ENCODE results near the gene SGCA.

SGCA gene

DNA sequence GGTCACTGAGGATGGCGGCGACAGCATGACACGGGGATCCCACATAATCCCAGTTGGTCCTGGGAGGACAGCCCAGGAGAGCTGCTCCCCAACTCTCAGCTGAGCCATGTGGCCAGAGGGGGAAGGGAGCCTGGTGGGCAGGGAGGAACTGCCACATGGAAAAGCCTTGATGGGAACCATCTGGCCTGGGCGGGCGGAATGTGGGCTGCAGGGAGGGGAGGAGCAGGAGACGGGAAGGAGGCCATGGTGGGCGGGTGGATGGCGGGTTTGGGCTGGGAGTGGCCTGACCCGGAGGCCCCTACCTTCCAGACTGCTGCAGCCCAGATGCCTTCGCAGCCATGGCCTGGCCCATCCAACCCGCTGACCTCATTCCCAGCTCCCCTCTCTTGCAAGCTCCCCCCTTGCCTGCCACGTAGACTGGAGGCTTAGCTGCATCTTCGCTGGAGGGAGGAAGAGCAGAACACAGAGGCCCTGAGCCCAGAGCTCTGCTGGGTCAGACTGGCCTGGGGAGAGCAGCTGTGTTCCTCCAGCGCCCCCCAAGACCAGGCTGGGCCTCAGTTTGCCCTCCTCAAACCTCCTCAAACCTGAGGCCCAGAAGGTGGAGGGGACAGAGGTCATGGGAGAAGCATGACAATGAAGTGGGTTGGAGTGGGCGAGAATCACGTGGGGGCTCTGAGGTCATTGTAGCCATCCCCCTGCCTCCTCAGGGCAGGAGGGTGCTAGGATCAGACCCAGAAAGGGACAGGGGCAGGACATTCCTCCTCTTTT lies 43.9 kb downstream of the SGCA start:
- H3K27ac ChIP-seq: no peak overlapping the region
- TF ChIP-seq, protein P1, sequence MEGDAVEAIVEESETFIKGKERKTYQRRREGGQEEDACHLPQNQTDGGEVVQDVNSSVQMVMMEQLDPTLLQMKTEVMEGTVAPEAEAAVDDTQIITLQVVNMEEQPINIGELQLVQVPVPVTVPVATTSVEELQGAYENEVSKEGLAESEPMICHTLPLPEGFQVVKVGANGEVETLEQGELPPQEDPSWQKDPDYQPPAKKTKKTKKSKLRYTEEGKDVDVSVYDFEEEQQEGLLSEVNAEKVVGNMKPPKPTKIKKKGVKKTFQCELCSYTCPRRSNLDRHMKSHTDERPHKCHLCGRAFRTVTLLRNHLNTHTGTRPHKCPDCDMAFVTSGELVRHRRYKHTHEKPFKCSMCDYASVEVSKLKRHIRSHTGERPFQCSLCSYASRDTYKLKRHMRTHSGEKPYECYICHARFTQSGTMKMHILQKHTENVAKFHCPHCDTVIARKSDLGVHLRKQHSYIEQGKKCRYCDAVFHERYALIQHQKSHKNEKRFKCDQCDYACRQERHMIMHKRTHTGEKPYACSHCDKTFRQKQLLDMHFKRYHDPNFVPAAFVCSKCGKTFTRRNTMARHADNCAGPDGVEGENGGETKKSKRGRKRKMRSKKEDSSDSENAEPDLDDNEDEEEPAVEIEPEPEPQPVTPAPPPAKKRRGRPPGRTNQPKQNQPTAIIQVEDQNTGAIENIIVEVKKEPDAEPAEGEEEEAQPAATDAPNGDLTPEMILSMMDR (IDR thresholded peaks at IDR 0.05): no peak
- TF ChIP-seq ZFX (IDR thresholded peaks at IDR 0.05; ENCODE audit: borderline replicate concordance): no peak

DNA sequence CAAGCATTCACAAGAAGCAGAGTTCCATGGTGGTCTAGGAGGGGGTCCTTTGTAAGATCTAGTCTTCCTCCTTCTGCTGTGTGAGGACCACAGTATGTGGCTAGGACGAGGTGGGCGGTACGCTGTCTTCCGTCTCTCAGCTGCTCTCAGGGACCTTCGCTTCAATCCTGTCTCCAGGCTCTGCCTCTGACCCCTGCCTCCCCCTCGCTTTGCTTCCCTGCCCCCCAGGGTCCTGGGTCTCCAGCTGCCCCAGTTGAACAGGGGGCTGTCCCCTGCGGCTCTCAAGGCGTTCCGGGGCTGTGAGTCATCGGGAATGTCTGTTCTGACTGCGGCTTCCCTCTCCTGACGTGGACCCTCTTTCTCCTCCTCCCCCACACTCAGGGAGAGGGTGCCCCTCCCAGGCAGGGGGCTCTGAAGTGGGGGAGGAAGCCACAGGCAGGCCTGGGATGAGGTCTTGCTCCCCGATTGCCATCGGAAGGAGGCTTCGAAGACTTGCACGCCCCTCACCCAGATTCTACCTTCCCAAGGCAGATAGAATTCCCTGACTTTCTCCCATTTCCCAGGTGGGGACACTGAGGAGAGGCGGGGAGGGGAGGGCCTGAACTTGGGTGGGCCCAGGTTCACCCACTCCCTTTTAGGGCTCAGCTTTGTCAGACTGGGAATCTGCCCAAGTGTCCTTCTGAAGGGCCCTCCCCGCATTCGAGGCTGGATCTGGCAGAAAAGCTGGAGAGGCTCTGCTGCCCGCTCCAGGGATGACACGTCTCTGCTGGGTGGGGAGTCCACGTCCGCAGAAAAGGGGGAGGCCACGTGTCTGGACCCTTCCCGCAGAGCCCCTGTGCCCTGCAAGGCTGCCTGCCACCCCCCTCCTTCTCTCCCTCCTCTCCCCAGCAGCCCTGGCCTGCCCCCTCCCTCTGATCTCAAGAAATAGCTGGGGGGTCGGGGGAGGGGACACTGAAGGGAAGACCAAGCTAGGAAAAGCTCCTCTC lies 44.7 kb downstream of the SGCA start:
- no peak overlapping the region for H3K27ac ChIP-seq
- TF ChIP-seq ZFX (IDR thresholded peaks at IDR 0.05; ENCODE audit: borderline replicate concordance): no peak

DNA sequence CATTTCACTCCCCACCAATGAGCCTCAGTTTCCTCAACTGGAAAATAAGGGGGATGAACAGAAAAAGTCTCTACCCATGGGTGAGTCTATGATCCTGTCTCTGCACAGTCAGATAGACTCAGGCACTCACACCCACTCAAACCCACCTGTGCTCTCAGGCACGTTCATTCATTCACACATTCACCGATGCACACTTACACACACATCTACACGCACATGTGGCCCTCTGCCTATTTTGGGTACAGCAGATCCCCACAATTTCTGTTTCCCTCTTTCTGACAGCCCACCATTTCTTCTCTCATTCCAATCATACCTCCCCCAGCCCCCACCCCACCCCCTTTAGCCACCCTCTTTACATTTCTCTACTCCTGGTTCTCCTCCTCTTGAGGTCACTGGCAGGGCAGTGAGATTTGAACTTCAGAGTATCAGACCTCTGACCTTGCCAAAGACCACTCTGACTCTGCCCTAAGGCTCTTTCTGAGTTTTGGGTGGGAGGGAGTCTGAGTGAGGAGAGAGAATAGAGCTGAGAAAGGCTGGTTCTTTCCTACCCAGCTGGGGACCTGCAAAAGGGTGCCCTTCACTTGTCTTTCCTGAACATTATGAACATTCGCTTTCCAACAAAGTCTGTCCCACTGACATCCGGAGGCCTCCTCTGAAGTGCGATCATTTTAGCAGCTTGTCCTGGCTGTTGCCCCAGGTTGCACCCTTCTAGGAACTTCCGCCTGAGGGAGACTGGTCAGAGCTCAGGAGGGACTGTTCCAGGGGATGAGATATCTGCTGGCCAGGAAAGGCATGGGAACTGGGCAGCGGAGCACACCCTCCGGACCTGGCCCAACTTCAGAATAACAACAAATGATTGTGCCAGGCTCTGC lies 45.7 kb downstream of the SGCA start:
- no peak overlapping the region for H3K27ac ChIP-seq
- TF ChIP-seq ZFX (IDR thresholded peaks at IDR 0.05; ENCODE audit: borderline replicate concordance): no peak
- TF ChIP-seq, protein P1 (IDR thresholded peaks at IDR 0.05): no peak

DNA sequence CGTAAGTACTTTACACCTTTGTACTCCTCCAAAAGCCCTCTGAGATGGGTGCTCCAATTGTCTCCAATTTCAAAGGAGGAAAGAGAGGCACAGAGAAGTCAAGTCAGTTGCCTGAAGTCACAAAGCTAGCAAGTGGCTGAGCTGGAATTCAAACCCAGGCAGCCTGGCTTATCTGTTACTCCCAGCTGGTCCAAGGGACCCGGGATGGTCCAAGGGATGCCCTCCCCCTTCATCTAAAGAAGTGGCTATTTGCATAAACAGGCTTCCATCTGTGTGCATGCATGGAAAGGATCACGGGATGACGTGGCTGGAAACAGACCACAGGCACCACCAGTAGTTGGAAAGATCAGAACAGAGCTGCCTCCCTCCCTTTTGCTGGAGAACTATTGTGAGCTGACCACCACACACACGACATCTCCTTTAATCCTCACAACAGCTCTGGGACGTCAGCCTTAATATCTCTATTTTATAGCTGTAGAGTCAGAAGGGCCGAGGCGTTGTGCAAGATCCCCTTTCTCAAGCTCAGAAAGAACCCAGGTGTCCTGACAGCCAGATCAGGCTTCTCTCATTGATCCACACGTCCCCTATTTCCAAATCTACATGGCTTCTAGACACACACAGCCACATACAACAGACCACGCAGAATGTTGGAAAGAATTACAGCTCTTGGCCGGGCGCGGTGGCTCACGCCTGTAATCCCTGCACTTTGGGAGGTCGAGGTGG lies 46.5 kb downstream of the SGCA start:
- TF ChIP-seq, protein P1 (IDR thresholded peaks at IDR 0.05): no peak
- TF ChIP-seq ZFX (IDR thresholded peaks at IDR 0.05; ENCODE audit: borderline replicate concordance): no peak
- no peak overlapping the region for H3K27ac ChIP-seq

DNA sequence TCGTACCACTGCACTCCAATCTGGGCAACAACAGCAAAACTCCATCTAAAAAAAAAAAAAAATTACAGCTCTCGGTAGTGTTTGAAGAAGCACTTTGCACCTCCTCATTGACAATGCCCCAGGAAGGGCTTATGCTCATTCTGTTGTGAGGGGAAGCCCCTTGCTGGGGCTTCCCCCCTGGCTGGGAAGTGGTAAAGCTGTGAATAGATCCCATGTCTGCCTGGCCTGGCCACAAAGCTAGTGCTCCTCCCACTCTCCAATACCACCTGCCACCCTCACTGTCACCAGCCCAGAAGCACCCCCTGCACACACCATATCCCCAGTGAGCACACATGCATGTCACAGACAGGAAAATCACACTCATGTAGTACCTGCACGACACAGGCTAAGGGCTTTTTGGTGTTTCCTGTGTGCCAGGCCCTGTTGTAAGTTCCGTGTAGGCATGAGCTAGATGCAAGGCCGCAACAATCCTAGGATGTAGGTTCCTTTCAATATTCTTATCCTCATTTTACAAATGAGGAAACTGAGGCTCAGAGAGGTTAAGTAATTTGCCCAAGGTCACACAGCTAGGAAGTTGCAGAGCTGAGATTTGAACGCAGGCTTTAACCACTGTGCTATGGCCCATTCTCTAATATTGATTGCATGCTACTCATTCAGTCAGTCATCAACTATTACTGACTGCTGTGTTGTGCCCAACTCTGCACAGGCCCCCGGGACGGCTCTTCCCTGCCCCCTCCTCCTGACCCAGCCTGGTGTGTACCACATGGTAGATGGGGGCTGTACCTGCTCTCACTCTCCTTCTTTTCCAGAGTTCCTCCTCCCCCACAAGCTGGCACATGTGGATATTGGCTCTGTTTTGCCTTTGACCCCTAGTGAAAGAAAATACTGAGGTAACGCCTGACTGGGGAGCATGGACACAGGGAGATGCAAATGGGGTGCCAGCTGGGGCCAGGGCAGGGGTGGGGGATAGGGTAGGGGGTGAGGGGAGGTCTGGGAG lies 47.5 kb downstream of the SGCA start:
- TF ChIP-seq, protein P1 (IDR thresholded peaks at IDR 0.05): peak; percentile 18; the same call in 1 of the 2 replicates
- no peak for TF ChIP-seq ZFX (IDR thresholded peaks at IDR 0.05; ENCODE audit: borderline replicate concordance)
- H3K27ac ChIP-seq: no peak overlapping the region

DNA sequence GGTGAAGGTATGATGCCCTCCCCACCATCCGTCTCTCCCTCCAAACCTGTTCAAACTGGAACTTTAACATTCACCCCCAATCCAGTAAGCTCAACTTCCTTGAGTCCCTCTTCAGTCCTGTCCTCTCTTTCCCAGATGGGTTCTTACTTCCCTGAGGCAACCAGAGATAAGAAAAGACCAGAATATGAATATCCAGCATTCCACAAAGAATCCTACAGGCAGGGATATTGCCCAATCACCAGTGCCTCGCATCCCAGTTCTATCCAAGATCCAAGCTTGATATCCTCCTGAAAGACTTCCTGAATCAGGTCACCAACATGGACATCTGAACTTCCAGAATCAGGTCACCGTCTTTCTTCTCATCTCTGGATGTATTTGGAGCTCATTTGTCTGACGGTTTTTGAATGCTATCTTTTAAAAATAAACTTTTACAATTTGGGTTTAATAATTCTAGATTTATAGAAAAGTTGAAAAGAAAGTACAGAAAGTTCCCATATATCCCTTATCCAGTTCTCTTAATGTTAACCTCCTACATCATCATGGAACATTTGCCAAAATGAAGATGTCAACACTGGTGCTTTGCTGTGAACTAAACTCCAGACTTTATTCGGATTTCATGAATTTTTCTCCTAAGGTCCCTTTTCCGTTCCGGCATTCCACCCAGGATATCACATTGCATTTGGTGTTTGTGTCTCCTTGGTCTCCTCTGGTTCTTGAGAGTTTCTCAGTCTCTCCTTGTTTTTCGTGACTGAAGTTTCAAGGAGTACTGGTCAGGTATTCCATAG lies 49.4 kb downstream of the SGCA start:
- no peak for TF ChIP-seq ZFX (IDR thresholded peaks at IDR 0.05; ENCODE audit: borderline replicate concordance)
- TF ChIP-seq, protein P1 (IDR thresholded peaks at IDR 0.05): no peak
- no peak overlapping the region for H3K27ac ChIP-seq
